SH-SY5Y (cell line): ENCODE measurements around the gene ABCC1.

Experiments used
- GATA2 ChIP-seq: IDR thresholded peaks from 2 replicates; pipeline ENCODE4 v1.6.1; 2011; ENCODE audit warnings: mild to moderate bottlenecking, low read depth, low read length
- GATA3 ChIP-seq: IDR thresholded peaks from 2 replicates; pipeline ENCODE4 v1.6.1; 2011; ENCODE audit warnings: low read depth, mild to moderate bottlenecking, low read length, moderate library complexity

DNA sequence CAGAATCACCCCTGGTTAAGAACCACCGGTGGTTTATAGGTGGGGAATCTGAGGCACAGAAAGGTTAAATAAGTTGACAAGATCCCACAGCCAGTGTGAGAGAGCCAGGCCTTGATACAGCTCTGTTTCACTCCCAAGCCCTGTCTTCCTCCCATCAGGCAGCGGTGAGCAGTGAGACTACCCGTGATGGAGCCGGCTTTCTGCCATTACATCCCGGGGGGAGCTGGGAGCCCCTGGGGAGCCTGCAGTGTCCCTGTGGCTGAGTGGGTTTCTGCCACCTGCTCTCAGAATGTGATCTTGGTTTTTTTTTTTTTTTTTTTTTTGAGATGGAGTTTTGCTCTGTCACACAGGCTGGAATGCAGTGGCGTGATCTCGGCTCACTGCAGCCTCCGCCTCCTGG lies 66.4 kb downstream of the ABCC1 start:
- no peak for TF ChIP-seq GATA3
- TF ChIP-seq GATA2: no peak
